Spleen (tissue), 11 donors: ENCODE measurements around the gene PCDHGA9. TPM values are rescaled to one million over a fixed set of nuclear protein-coding genes. Genes with fewer than 3 reads are reported as not detected.
"Not testable (repeated sequence)": the region's sequence is repeated elsewhere in the genome, so short reads cannot be mapped to it uniquely, and the experiment has no call there.

Experiments
- DNase-seq: peaks from one replicate; pipeline ENCODE4 v3.0.0-alpha.2; 2020
- H3K27ac ChIP-seq, 8 donors: fragments of 200-600 bp; sonication (generic) in 7 of 8; 1 replicate in 4 of 8; 2 replicates in 4 of 8; pipeline versions ENCODE4 v1.5.0 to v1.8.0; 2016 to 2021; ENCODE audit warnings: inconsistent platforms in 4 of 8, mild to moderate bottlenecking in 4 of 8, moderate library complexity in 1 of 8
- H3K27me3 ChIP-seq, 7 donors: fragments of 200-600 bp; sonication (generic) in 6 of 7; replicated peaks in 1 of 7; 1 replicate in 4 of 7; 2 replicates in 3 of 7; pipeline versions ENCODE4 v1.5.0 to v1.8.0; 2016 to 2021; ENCODE audit warnings: inconsistent platforms in 3 of 7, mild to moderate bottlenecking in 1 of 7
- H3K36me3 ChIP-seq, 6 donors: fragments of 200-600 bp; sonication (generic) in 5 of 6; 1 replicate in 4 of 6; 2 replicates in 2 of 6; pipeline versions ENCODE4 v1.5.0 to v1.8.0; 2016 to 2021; ENCODE audit warnings: inconsistent platforms in 2 of 6
- H3K4me1 ChIP-seq, 6 donors: fragments of 200-600 bp; sonication (generic) in 5 of 6; 1 replicate in 3 of 6; 2 replicates in 3 of 6; pipeline versions ENCODE4 v1.5.0 to v1.8.0; 2016 to 2021; ENCODE audit warnings: inconsistent platforms in 3 of 6
- H3K4me3 ChIP-seq, 8 donors: fragments of 200-600 bp; sonication (generic) in 7 of 8; 1 replicate in 4 of 8; 2 replicates in 4 of 8; pipeline versions ENCODE4 v1.5.0 to v1.8.0; 2016 to 2021; ENCODE audit warnings: inconsistent platforms in 4 of 8, mild to moderate bottlenecking in 4 of 8, moderate library complexity in 2 of 8
- H3K9me3 ChIP-seq, 8 donors: fragments of 200-600 bp; sonication (generic) in 7 of 8; 1 replicate in 4 of 8; 2 replicates in 4 of 8; pipeline versions ENCODE4 v1.5.0 to v1.8.0; 2016 to 2021; ENCODE audit warnings: inconsistent platforms in 4 of 8
- POLR2A ChIP-seq, 3 donors: fragments of 450-650 bp; IDR thresholded peaks; one replicate each; pipeline ENCODE4 v1.5.1; 2017; ENCODE audit warnings: antibody characterized with exemption in 3 of 3, mild to moderate bottlenecking in 1 of 3
- POLR2AphosphoS5 ChIP-seq, 3 donors: sonication (generic); formaldehyde crosslinking; IDR thresholded peaks; one replicate each; pipeline ENCODE4 v1.5.1; 2017; ENCODE audit warnings: antibody characterized with exemption in 3 of 3
- WGBS, 5 donors: extraction: QIAGEN DNeasy Blood & Tissue Kit in 3 of 5; methylation state at CpG; one replicate each; pipeline versions ENCODE4 v1.1.5 to v1.1.7; 2013 to 2018; 5-methylcytosine and 5-hydroxymethylcytosine counted together
- intact Hi-C: fragments of 100-400 bp; cut with DNase I; formaldehyde crosslinking; loops from one replicate; pipeline ENCODE4 v1.15.0; 2023; ENCODE audit warnings: low total_unique reads
- polyA plus RNA-seq, 3 donors: library from polyadenylated mRNA; stranded (reverse); fragments of 200-250 nt; gene quantifications; one replicate each; pipeline ENCODE4 v1.2.1, GENCODE V29; 2013
- total RNA-seq, 7 donors: library from RNA; depleted of rRNA in 3 of 7; stranded (reverse); fragments of >200 nt in 3 of 7; fragmentation: NEBNext Ultra II Directional in 4 of 7; extraction: Animal tissue kit (Norgen Biotek cat#: 25700) in 4 of 7; gene quantifications; one replicate each; pipeline versions ENCODE4 v1.1.0 to v1.2.1, GENCODE V29; 2016 to 2021
- TF ChIP-seq, protein P1 (sequence below), 11 experiments: fragments of 200-600 bp in 7 of 11; fragments of 450-650 bp in 4 of 11; sonication (generic) in 4 of 11; IDR thresholded peaks in 8 of 11; conservative IDR thresholded peaks in 3 of 11; 1 replicate in 7 of 11; 2 replicates in 4 of 11; pipeline versions ENCODE4 v1.4.0 to v1.8.0; 2016 to 2021; ENCODE audit warnings: antibody characterized with exemption in 11 of 11, inconsistent platforms in 4 of 11, mild to moderate bottlenecking in 1 of 11
- donor health status: healthy with polysubstance abuse.
- donor health status: DM: no; HTN: no; CAD: no; lungs with moderate emphysema.
- donor health status: DM: no; HTN: no; CAD: no.
- donor health status: Bipolar disorder and iron deficiency.
- donor health status: healthy.
- donor health status: DM: no; HTN: no; CAD: no.
- donor health status: DM: yes; HTN: yes; CAD: no.

PCDHGA9 gene
- total and polyA plus RNA-seq, 10 donors, result 0.11 to 9.6 (median 4.3) TPM; not detected in 1

DNA sequence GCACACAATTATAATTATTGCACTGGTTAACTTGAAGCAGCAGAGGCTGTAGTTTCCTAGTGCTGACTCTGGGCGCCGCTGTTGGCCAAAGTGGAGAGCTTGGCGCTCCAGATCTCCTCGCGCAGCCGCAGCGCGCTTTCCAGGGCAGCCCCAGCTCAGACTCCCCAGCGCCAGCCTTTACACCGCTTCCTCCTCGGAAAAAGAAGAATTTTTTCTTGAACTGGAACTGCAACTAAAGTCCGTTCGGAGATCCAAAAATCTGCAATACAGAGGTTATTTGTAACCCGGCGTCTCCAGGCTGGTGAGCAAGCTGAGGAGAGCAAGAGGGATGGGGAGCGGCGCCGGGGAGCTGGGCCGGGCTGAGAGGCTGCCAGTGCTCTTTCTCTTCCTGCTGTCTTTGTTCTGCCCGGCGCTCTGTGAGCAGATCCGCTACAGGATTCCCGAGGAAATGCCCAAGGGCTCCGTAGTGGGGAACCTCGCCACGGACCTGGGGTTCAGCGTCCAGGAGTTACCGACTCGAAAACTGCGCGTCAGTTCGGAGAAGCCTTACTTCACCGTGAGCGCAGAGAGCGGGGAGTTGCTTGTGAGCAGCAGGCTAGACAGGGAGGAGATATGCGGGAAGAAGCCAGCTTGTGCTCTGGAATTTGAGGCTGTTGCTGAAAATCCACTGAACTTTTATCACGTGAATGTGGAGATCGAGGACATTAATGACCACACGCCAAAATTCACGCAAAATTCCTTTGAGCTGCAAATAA, 14.8 kb upstream of the PCDHGA9 start, which contains the start of gene PCDHGB4:
PCDHGB4 (plus strand) TSS at position 142 of the 755 bp plus-strand sequence; CDS start at position 329, 187 bp downstream.
- H3K27ac ChIP-seq, DNase-seq, H3K36me3 ChIP-seq, H3K4me1 ChIP-seq, intact Hi-C loops: not testable (repeated sequence)
- WGBS, 5 donors, result 12 to 20% (median 16%) methylated on average over 19 to 21 of the region's 40 CpGs
- Histone ChIP-seq H3K4me3 (peak within 1 kb of the TSS in 2 of 8 donors; percentile 2 to 50), H3K9me3 (peaks cover 0 to 97% (median 96%) of the 10 kb centered on the region in 8 donors), H3K27me3 (peaks cover 0 to 96% (median 16%) of the 10 kb centered on the region in 7 donors)
- TF ChIP-seq, protein P1, sequence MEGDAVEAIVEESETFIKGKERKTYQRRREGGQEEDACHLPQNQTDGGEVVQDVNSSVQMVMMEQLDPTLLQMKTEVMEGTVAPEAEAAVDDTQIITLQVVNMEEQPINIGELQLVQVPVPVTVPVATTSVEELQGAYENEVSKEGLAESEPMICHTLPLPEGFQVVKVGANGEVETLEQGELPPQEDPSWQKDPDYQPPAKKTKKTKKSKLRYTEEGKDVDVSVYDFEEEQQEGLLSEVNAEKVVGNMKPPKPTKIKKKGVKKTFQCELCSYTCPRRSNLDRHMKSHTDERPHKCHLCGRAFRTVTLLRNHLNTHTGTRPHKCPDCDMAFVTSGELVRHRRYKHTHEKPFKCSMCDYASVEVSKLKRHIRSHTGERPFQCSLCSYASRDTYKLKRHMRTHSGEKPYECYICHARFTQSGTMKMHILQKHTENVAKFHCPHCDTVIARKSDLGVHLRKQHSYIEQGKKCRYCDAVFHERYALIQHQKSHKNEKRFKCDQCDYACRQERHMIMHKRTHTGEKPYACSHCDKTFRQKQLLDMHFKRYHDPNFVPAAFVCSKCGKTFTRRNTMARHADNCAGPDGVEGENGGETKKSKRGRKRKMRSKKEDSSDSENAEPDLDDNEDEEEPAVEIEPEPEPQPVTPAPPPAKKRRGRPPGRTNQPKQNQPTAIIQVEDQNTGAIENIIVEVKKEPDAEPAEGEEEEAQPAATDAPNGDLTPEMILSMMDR (IDR thresholded peaks at IDR 0.05 in 8 of 11, conservative IDR thresholded peaks at IDR 0.05 in 3 of 11), result peak in 4 of 11 experiments; percentile 19 to 33 (median 26)

DNA sequence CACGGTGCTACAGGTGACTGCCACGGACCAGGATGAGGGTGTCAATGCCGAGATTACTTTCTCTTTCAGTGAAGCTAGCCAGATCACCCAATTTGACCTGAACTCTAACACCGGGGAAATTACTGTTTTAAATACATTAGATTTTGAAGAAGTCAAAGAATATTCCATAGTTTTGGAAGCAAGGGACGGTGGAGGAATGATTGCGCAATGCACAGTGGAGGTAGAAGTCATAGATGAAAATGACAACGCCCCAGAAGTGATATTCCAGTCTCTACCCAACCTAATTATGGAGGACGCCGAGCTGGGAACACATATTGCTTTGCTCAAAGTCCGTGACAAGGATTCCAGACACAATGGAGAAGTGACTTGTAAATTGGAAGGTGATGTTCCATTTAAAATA, 13.9 kb upstream of the PCDHGA9 start:
- intact Hi-C loops, result no loop called here
- Histone ChIP-seq H3K27ac (no peak overlapping the region), H3K4me1 (no peaks in the 10 kb centered on the region), H3K36me3 (peaks cover 0 to 10% (median 0%) of the 10 kb centered on the region in 6 donors), H3K4me3 (no peak overlapping the region), H3K27me3 (peaks cover 0 to 96% (median 8%) of the 10 kb centered on the region in 7 donors), H3K9me3 (peaks cover 0 to 97% (median 96%) of the 10 kb centered on the region in 8 donors)
- TF ChIP-seq POLR2AphosphoS5 (IDR thresholded peaks at IDR 0.05), result no peak
- TF ChIP-seq POLR2A (IDR thresholded peaks at IDR 0.05), result no peak
- WGBS, 5 donors, result 44 to 54% (median 48%) methylated on average over 10 of the region's 10 CpGs
- DNase-seq, result no peak

- TF ChIP-seq, protein P1 (IDR thresholded peaks at IDR 0.05 in 8 of 11, conservative IDR thresholded peaks at IDR 0.05 in 3 of 11), result no peak
- TF ChIP-seq POLR2AphosphoS5 (IDR thresholded peaks at IDR 0.05), result no peak
- TF ChIP-seq POLR2A (IDR thresholded peaks at IDR 0.05), result no peak
- 41 to 53% (median 47%) methylated on average over 51 to 77 of the region's 77 CpGs for WGBS, 5 donors
- Histone ChIP-seq H3K9me3 (peaks cover 0 to 97% (median 96%) of the 10 kb centered on the region in 8 donors), H3K36me3 (peaks cover 0 to 10% (median 0%) of the 10 kb centered on the region in 6 donors), H3K27me3 (peaks cover 0 to 96% (median 7%) of the 10 kb centered on the region in 7 donors), H3K27ac (no peak overlapping the region), H3K4me3 (peak overlapping the region in 1 of 8 donors; percentile 9), H3K4me1 (no peaks in the 10 kb centered on the region)
- no peak for DNase-seq
- intact Hi-C loops, result no loop called here
These were observed 13.2 kb upstream of the PCDHGA9 start for GRCh38 chr5:141389153-141390042.

DNA sequence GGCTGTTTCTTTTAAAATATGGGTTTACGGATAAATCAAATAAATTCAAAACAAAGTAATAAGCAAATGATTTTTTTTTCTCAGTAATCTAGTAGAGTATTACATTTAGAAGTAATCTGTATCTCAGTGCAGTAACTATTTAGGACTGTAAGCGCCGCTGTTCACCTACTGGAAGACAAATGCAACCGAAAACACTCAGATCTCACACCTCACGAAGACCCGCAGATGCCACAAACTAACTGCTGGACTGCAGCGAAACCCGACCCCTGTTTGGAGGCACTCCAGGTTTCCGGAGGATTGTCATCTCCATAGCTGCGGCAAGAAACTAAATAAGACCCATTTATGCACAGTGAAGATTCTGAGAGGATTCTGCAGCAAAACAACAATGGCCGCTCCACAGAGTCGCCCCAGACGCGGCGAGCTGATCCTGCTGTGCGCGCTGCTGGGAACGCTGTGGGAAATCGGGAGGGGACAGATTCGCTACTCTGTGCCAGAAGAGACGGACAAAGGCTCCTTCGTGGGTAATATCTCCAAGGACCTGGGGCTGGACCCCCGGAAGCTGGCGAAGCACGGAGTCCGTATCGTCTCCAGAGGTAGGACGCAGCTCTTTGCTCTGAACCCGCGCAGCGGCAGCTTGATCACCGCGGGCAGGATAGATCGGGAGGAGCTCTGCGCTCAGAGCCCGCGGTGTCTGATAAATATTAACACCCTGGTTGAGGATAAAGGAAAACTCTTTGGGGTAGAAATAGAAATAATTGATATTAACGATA, 10.0 kb upstream of the PCDHGA9 start, which contains the start of gene PCDHGA8:
PCDHGA8 (plus strand) TSS at position 205 of the 770 bp plus-strand sequence; CDS start at position 386, 181 bp downstream.
- intact Hi-C loops, result no loop called here
- H3K4me3 ChIP-seq, result peak within 1 kb of the TSS in 1 of 8 donors; percentile 6
- H3K9me3 ChIP-seq, result peaks cover 0 to 96% (median 85%) of the 10 kb centered on the region in 8 donors
- TF ChIP-seq POLR2AphosphoS5 (IDR thresholded peaks at IDR 0.05) (no peak), POLR2A (IDR thresholded peaks at IDR 0.05) (no peak)
- TF ChIP-seq, protein P1 (IDR thresholded peaks at IDR 0.05 in 8 of 11, conservative IDR thresholded peaks at IDR 0.05 in 3 of 11), result no peak
- peaks cover 0 to 96% (median 11%) of the 10 kb centered on the region in 7 donors for H3K27me3 ChIP-seq
- no peaks in the 10 kb centered on the region for H3K4me1 ChIP-seq
- H3K36me3 ChIP-seq, result peaks cover 0 to 10% (median 0%) of the 10 kb centered on the region in 6 donors
- 29 to 36% (median 32%) methylated on average over 32 to 38 of the region's 38 CpGs for WGBS, 5 donors
- no peak within 1 kb of the TSS for H3K27ac ChIP-seq
- DNase-seq, result no peak
